Measurements from ENCODE around the gene RNF166.
A peak's percentile ranks its signal among the peaks of the same experiment; 100 is the strongest.
"Not testable (repeated sequence)": the region's sequence is repeated elsewhere in the genome, so short reads cannot be mapped to it uniquely, and the experiment has no call there.

RNF166 gene

GRCh38 chr16:88669980-88670379 lies 36.2 kb downstream of the RNF166 start:
- no peak for DNase-seq

DNA sequence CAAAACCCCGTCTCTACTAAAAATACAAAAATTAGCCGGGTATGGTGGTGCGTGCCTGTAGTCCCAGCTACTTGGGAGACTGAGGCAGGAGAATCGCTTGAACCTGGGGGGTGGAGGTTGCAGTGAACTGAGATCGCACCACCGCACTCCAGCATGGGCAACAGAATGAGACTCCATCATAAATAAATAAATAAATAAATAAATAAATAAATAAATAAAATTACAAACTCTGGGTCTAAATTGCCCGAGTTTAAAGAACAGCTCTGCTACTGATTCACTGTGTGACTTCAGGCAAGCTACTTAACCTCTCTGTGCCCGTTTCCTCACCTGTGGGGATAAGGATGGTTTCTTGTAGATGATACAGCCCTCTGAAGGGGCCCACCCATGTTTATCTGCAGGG lies 36.7 kb downstream of the RNF166 start:
- DNase-seq: not testable (repeated sequence)

- DNase-seq: no peak
Measured at GRCh38 chr16:88667461-88667860, 38.7 kb downstream of the RNF166 start.

GRCh38 chr16:88665570-88665969 lies 40.6 kb downstream of the RNF166 start:
- no peak for DNase-seq

- no peak for DNase-seq
Measured at GRCh38 chr16:88665148-88665547, 41.1 kb downstream of the RNF166 start.

GRCh38 chr16:88662843-88663606 lies 43.2 kb downstream of the RNF166 start, which contains the start of gene MVD:
TSS of gene MVD (minus strand) at chr16:88663091. CDS start at chr16:88663080, 11 bp downstream.
- DNase-seq: peak; percentile 98

DNA sequence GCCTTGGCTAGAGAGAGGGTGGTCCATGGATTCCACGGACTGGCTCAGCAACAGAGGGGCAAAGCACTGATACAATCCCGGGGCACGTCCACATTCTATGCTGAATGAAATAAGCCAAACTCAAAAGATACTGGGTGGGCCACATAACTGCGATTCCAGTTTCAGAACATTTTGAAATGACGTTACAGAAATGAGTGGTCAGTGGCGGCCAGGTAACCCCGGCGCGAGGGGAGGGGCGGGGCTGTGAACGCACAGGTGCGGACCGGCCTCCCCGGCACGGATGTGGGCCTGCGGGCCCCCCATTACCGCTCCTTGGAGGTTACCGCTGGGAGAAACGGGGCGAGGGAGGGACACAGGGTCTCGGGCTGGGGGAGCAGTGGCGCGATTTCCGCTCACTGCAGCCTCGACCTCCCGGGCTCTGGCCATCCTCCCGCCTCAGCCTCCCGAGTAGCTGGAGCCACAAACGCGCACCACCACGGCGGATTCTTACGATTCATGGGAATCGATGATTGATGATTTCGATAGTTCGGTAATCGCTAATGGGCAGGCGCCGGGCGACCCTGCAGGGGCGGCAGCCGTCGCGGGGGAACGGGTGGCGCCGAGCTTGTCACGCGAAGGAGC lies 43.9 kb downstream of the RNF166 start:
- no peak for DNase-seq

DNA sequence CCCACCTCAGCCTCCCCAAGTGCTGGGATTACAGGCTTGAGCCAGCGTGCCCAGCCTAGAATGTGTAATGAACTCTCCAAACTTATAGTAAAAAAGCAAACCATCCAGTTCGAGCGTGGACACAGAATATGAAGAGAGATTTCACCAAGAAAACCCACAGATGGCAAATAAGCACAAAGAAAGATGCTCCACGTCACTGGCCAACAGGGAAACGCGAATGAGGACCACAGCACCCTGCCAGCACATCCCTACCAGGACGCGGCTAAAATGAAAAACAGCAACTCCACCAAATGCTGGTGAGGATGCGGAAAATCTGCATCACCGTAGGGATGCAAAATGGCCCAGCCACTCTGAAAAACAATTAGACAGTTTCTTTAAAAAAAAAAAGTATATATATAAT lies 44.7 kb downstream of the RNF166 start:
- DNase-seq: no peak

DNA sequence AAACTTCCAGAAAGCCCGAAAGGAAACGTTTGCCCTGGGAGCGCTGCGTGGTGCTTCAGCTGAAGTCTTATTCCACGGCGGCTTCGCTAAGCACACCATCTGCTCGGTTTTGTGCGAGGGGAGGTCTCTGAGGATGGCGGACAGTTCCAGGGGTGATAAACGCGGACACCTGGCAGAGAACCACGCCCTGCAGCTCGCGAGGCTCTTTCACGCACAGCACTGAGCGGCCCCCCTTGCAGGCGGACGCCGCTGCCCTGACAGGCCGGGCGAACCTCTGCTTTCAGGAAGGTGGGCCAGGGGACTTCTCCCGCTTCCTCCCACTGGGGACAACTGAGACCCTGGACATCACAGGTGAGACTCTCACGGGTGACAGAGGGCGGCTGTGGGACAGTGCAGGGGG lies 47.0 kb downstream of the RNF166 start:
- no peak for DNase-seq

DNA sequence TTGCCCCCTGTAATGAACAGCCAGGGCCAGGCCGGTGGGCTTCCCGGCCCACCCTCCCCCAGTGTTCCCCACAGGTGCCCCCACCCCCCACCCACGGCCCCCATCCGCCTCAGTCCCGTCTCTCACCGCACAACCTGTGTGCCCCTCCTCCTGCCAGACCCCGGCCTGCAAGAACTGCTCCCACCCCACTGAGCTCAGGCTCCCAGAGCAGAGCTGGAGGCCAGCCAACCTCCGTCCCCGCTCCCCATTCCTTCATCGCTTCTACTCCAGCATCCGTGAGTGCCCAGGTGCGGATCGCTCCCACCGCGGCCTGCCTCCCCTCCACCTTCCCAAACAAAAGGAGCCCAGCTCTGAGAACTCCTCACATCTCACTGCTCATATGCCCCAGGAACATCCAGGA lies 47.5 kb downstream of the RNF166 start:
- DNase-seq: no peak

- no peak for DNase-seq
Measured at GRCh38 chr16:88657371-88657770, 48.8 kb downstream of the RNF166 start.

DNA sequence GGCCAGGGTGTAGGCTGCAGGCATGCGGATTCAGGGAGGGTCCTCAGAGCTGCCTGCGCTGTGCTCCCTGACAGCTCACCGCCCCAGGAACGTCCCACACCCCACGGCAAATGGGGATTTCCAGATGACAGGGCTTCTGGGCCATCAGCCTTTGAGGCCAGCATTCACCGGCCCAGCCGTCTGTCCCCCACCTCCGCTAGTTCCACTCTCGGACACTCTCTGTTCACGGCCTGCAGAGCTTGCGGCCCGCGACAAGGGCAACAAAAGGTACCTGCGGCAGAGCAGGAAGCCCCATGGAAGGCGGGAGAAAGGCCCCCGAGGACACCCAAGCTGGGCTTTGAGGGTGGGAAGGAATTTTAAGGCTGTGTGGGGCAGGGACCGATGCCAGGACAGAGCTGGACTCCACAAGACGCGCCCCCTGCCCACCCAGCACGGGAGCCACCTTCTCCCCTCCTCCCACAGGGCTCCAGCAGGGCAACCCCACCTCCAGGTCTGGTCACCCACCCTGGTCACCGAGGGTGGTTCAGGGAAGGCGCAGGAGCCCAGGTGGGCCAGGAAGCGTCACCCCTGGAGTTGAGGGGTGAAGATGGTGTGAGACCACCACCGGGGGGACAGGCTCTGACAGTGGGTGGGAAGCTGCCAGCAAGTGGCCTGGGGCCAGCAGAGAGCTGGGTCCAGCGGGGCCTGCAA lies 49.8 kb downstream of the RNF166 start:
- no peak for DNase-seq

DNA sequence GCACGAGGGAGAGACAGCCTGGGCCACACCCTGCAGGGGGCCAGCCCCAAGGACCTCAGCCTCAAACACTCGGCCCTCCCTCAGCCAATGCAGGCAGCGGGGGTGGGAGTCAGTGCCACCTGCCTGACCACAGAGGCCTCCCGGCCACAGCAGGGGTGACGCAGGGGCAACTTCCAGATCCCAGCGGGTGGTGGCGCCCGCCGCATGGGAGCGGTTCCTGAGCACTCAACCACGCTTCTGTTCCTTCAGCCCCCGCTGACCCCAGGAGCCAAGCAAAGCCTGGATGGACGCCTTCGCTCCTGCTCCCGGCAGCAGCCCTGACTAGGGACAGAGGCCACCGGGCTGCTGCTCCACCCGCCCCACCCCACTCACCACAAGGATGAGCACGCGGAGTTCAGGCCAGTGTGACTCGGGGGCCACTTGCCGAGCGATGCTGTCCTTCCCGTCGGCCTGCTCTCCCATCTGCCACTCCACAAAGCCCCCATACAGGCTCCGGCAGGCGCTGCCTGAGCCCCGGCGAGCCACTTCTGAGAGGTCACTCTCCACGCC lies 50.4 kb downstream of the RNF166 start:
- DNase-seq: no peak

DNA sequence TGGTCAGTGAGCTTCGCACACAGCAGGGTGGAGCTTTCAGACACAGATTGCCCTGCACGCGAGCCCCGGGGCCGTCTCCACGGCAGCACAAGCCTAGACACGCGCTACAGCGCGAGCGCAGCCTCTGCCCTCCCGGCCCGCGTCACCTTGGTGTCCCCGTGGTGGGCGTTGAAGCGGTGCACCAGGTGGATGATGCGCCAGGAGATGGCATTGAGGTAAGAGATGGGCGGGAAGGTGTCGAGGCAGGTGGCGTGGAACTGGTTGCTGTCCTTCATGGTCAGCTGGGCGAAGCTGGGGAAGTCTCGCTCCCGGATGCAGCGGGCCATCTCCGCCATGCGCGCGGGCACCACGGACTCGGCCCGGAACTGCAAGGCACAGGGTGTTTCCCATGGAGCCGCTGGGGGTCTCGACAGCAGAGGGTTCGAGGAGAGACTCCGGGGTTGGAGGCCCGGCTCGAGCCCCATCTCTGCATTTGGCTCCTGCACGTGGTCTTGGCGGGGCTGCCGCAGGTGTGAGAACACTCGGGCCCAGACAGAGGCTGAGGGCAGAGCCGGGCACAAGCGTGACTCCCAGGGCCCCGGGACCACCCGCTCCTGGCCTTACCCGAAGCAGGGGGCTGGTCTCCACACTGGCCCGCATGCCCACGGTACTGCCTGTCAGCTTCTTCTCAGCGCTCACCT lies 51.0 kb downstream of the RNF166 start:
- DNase-seq: no peak

- no peak for DNase-seq
Measured at GRCh38 chr16:88654363-88655052, 51.7 kb downstream of the RNF166 start.

DNA sequence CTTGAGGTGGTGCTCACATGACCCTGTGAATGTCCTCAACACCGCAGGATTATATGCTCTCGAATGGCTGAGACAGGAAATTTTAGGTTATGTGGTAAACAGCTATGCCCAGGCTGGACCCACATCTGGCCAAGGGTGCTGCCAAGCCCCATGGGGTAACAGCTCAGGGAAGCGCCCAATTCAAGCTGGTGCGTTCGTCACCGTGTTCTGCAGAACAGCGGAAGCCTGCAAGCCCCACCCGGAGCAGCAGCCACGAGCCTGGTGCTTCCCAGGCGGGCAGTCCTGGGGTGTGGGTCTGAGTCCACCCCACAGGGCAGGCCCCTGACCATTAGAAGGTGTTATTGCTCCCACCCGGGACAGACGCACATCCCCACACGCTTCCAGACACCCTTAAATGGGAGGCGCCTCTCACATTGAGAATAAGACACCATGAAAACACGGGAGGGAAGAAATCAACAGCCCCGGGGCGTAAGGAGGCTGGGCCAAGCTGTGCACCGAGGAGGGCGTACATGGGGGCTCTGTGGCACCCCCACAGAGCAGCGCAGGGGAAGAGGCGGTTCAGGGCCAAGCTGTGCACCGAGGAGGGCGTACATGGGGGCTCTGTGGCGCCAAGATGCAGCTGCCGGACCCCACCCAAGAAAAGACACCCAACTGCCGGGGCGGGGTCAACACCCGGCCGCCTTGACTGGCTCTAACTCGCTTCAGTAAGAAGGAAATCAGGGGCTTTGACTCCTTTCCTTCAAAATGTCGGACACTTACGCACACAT lies 52.4 kb downstream of the RNF166 start:
- no peak for DNase-seq

- DNase-seq: no peak
Measured at GRCh38 chr16:88653101-88653500, 53.1 kb downstream of the RNF166 start.

GRCh38 chr16:88652762-88653063 lies 53.5 kb downstream of the RNF166 start:
- no peak for DNase-seq

DNA sequence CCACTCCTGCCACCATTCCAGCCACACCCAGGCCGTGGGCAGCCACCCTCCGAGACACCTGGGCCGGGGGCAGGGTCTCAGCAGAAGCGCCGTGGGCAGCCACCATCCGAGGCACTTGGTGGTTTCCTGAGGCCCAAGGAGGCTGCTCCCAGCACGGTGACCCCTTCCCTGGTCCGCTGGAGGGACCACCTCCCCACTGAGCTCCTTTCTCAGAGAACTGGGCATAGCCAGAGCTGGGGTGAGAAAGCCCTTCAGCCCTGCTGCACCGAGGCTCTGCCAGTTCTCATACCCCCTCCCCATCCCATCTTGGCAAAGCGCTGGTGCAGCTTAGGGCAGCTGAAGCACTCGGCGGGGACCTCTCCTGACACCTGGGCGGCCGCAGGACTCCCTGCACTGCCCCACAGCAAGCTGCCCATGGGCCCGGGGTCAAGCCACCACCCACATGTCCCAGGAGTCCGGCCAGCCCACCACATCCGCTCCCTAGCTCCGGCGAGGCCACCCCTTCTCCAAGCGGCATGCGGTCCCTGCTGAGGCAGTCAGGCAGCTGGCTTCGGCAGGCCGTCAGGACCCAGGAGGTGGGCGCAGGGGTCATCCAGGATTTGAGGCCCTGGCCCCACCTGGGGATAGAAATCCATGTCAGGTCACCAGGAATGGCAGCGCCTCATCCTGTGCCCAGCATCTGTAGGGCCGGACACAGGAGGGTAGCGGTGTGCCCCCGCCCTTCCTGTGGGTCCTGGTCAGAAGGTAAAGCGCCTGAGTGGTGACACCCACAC lies 54.0 kb downstream of the RNF166 start:
- DNase-seq: no peak

- DNase-seq: peak; percentile 57
Measured at GRCh38 chr16:88651276-88651988, 54.8 kb downstream of the RNF166 start.

Measured in right hindlimb (tissue), 1 donor.